HepG2 (cell line): ENCODE measurements around the gene ZNF19. TPM values are rescaled to one million over a fixed set of nuclear protein-coding genes. Genes with fewer than 3 reads are reported as not detected.

Experiments used
- AKAP8 ChIP-seq: sonication (generic); formaldehyde crosslinking; IDR thresholded peaks from 2 replicates; pipeline ENCODE4 v1.5.1; 2020; ENCODE audit warnings: mild to moderate bottlenecking, missing genetic modification reagents
- ATF7 ChIP-seq, 2 experiments: fragments of 450-650 bp in 1 of 2; sonication (generic) in 1 of 2; formaldehyde crosslinking in 1 of 2; IDR thresholded peaks; 2 replicates each; pipeline versions ENCODE4 v1.4.0 to v1.6.1; 2016 to 2020; ENCODE audit warnings: antibody characterized with exemption in 1 of 2, mild to moderate bottlenecking in 1 of 2, missing genetic modification reagents in 1 of 2
- CBX5 ChIP-seq: sonication (generic); formaldehyde crosslinking; IDR thresholded peaks from 2 replicates; pipeline ENCODE4 v1.4.0; 2020; ENCODE audit warnings: missing genetic modification reagents, borderline replicate concordance
- CCAR2 ChIP-seq: fragments of 200-400 bp; formaldehyde crosslinking; optimal IDR thresholded peaks from 2 replicates; pipeline ENCODE3; 2018; ENCODE audit warnings: low read depth, mild to moderate bottlenecking, low read length, moderate library complexity
- CHD2 ChIP-seq: IDR thresholded peaks from 2 replicates; pipeline ENCODE4 v1.6.1; 2011; ENCODE audit warnings: low read depth, low read length, improper control_type of control experiment
- CREB3 ChIP-seq: sonication (generic); formaldehyde crosslinking; IDR thresholded peaks from 2 replicates; pipeline ENCODE4 v1.5.0; 2020; ENCODE audit warnings: missing genetic modification reagents
- KMT2B ChIP-seq: IDR thresholded peaks from 2 replicates; pipeline ENCODE4 v1.6.1; 2016; ENCODE audit warnings: missing genetic modification reagents, missing compliant biosample characterization
- MAX ChIP-seq: IDR thresholded peaks from 2 replicates; pipeline ENCODE4 v1.6.1; 2012; ENCODE audit warnings: inconsistent platforms
- MIER2 ChIP-seq: IDR thresholded peaks from 2 replicates; pipeline ENCODE4 v1.6.1; 2016; ENCODE audit warnings: missing biosample characterization, missing genetic modification reagents
- MLLT10 ChIP-seq: sonication (generic); formaldehyde crosslinking; IDR thresholded peaks from 2 replicates; pipeline ENCODE4 v1.4.0; 2020; ENCODE audit warnings: missing genetic modification reagents
- MYC ChIP-seq: sonication (generic); formaldehyde crosslinking; IDR thresholded peaks from 2 replicates; pipeline ENCODE4 v1.9.0; 2021; ENCODE audit warnings: missing genetic modification reagents, borderline replicate concordance
- NONO ChIP-seq, 2 experiments: fragments of 450-650 bp in 1 of 2; sonication (generic) in 1 of 2; formaldehyde crosslinking in 1 of 2; IDR thresholded peaks in 1 of 2; conservative IDR thresholded peaks in 1 of 2; 2 replicates each; pipeline versions ENCODE4 v1.6.1 to v1.8.0; 2017 to 2022; ENCODE audit warnings: mild to moderate bottlenecking in 1 of 2, missing genetic modification reagents in 1 of 2, moderate library complexity in 1 of 2
- PCBP1 ChIP-seq: fragments of 200-400 bp; formaldehyde crosslinking; IDR thresholded peaks from 2 replicates; pipeline ENCODE4 v1.6.1; 2017; ENCODE audit warnings: mild to moderate bottlenecking, low read depth, low read length, borderline replicate concordance
- PCBP2 ChIP-seq: fragments of 200-400 bp; formaldehyde crosslinking; optimal IDR thresholded peaks from 2 replicates; pipeline ENCODE3; 2018; ENCODE audit warnings: low read length, low read depth; ENCODE audit not compliant: poor library complexity, severe bottlenecking
- RNF2 ChIP-seq: fragments of 450-650 bp; conservative IDR thresholded peaks from 2 replicates; pipeline ENCODE4 v1.6.1; 2016; ENCODE audit warnings: low read depth
- TSC22D2 ChIP-seq: sonication (generic); formaldehyde crosslinking; IDR thresholded peaks from 2 replicates; pipeline ENCODE4 v1.5.1; 2020; ENCODE audit warnings: missing genetic modification reagents, mild to moderate bottlenecking, borderline replicate concordance
- ZBTB33 ChIP-seq: sonication (generic); formaldehyde crosslinking; IDR thresholded peaks from 2 replicates; pipeline ENCODE4 v1.4.0; 2020; ENCODE audit warnings: missing genetic modification reagents
- ZBTB46 ChIP-seq: sonication (generic); formaldehyde crosslinking; IDR thresholded peaks from 2 replicates; pipeline ENCODE4 v1.4.0; 2020; ENCODE audit warnings: mild to moderate bottlenecking, missing genetic modification reagents, borderline replicate concordance
- ZFP36L1 ChIP-seq: sonication (generic); formaldehyde crosslinking; IDR thresholded peaks from 2 replicates; pipeline ENCODE4 v1.8.0; 2022; ENCODE audit warnings: mild to moderate bottlenecking, missing genetic modification reagents, moderate library complexity
- ZNF234 ChIP-seq: sonication (generic); formaldehyde crosslinking; conservative IDR thresholded peaks from 2 replicates; pipeline ENCODE4 v1.5.1; 2020; ENCODE audit warnings: mild to moderate bottlenecking, missing genetic modification reagents
- ZNF326 ChIP-seq: sonication (generic); formaldehyde crosslinking; IDR thresholded peaks from 2 replicates; pipeline ENCODE4 v1.4.0; 2020; ENCODE audit warnings: missing genetic modification reagents, borderline replicate concordance
- ZNF746 ChIP-seq: sonication (generic); formaldehyde crosslinking; IDR thresholded peaks from 2 replicates; pipeline ENCODE4 v1.8.0; 2022; ENCODE audit warnings: mild to moderate bottlenecking, missing genetic modification reagents
- ZNF782 ChIP-seq: sonication (generic); formaldehyde crosslinking; IDR thresholded peaks from 2 replicates; pipeline ENCODE4 v1.4.0; 2020; ENCODE audit warnings: missing genetic modification reagents, mild to moderate bottlenecking, borderline replicate concordance
- polyA plus RNA-seq, 8 experiments: library from polyadenylated mRNA; depleted of rRNA in 3 of 8; stranded (reverse) in 7 of 8; unstranded in 1 of 8; fragments of >200 nt; fragmentation: Illumina TruSeq in 4 of 8; extraction: Trizol in 4 of 8; gene quantifications; 2 replicates each; pipeline versions ENCODE4 v1.2.1 to v1.2.3, GENCODE V29; 2011 to 2016; ENCODE audit warnings: low read depth in 4 of 8, missing spikeins in 1 of 8, mixed read lengths in 1 of 8; ENCODE audit not compliant: insufficient read depth in 1 of 8
- total RNA-seq, 5 experiments: library from RNA; depleted of rRNA; stranded (reverse); fragments of >200 nt; fragmentation: Illumina TruSeq; extraction: Trizol; gene quantifications; 2 replicates each; pipeline ENCODE4 v1.2.3, GENCODE V29; 2016; ENCODE audit warnings: low read depth in 1 of 5

ZNF19 gene
- total and polyA plus RNA-seq, 2 of the 13 experiments (the other 11 are each of a cell fraction or from before 2014, with no cell fraction given), result 3.2 to 5.8 TPM

GRCh38 chr16:71461686-71462648 is 27.2 kb downstream of the ZNF19 start, which contains the start of gene ZNF23 (continued):
- TF ChIP-seq ZBTB46 (CRISPR knock-in tag) (peak; percentile 84; the same call in 1 of the 2 replicates), ZFP36L1 (CRISPR knock-in tag) (no peak), PCBP1 (peak; percentile 87; the same call in 1 of the 2 replicates), TSC22D2 (peak; percentile 95; the same call in 1 of the 2 replicates), NONO (IDR thresholded peaks at IDR 0.05) (no peak), NONO (CRISPR knock-in tag; conservative IDR thresholded peaks at IDR 0.05) (peak; percentile 98), CREB3 (CRISPR knock-in tag) (no peak), RNF2 (peak; percentile 82; the same call in 1 of the 2 replicates), MYC (peak; percentile 98), ZBTB33 (peak; percentile 66; the same call in 1 of the 2 replicates), CCAR2 (no peak), CBX5 (CRISPR knock-in tag) (peak; percentile 80), MLLT10 (CRISPR knock-in tag) (no peak), ZNF782 (peak; percentile 96), KMT2B (peak; percentile 100), PCBP2 (no peak), ZNF326 (CRISPR knock-in tag) (0 out of 2 replicates have a peak, but pooled peaks have one; percentile 20), CHD2 (no peak), AKAP8 (peak; percentile 91), MAX (peak; percentile 89), ATF7 (IDR thresholded peaks at IDR 0.05) (no peak), ATF7 (CRISPR knock-in tag; IDR thresholded peaks at IDR 0.05) (peak; percentile 84; the same call in 1 of the 2 replicates), MIER2 (peak; percentile 92), ZNF234 (CRISPR knock-in tag) (no peak), ZNF746 (CRISPR knock-in tag) (no peak; the same call in 1 of the 2 replicates)
